SK-N-MC (cell line): ENCODE data around the gene PLAAT5.

Experiments used
- EZH2 ChIP-seq: fragments of 200-600 bp; sonication (generic); IDR thresholded peaks from one replicate; pipeline ENCODE4 v1.6.1; 2017; ENCODE audit warnings: antibody characterized with exemption
- POLR2AphosphoS5 ChIP-seq: IDR thresholded peaks from 2 replicates; pipeline ENCODE4 v1.6.1; 2012; ENCODE audit warnings: mild to moderate bottlenecking, low read depth, low read length, borderline replicate concordance

GRCh38 chr11:63532799-63533475 is 42.0 kb upstream of the PLAAT5 start:
- TF ChIP-seq EZH2, result no peak
- TF ChIP-seq POLR2AphosphoS5, result no peak
